Measurements from ENCODE around the gene ALOX5.

- no peak for TF ChIP-seq CTCF (IDR thresholded peaks at IDR 0.05)
- no peak for TF ChIP-seq TEAD4 (IDR thresholded peaks at IDR 0.05; ENCODE audit: borderline replicate concordance, insufficient read depth)
- TF ChIP-seq RFX5 (IDR thresholded peaks at IDR 0.05; ENCODE audit: low read length): no peak
- no peak for TF ChIP-seq TCF12 (IDR thresholded peaks at IDR 0.05)
- no peak for TF ChIP-seq EP300 (IDR thresholded peaks at IDR 0.05; ENCODE audit: borderline replicate concordance in 1 of 2, low read depth in 1 of 2, low read length in 1 of 2)
These were observed 8.6 kb downstream of the ALOX5 start for GRCh38 chr10:45382591-45382990.

Measured in SK-N-SH (cell line).